ENCODE results near the gene ABCC3.
A peak's percentile ranks its signal among the peaks of the same experiment; 100 is the strongest.

DNA sequence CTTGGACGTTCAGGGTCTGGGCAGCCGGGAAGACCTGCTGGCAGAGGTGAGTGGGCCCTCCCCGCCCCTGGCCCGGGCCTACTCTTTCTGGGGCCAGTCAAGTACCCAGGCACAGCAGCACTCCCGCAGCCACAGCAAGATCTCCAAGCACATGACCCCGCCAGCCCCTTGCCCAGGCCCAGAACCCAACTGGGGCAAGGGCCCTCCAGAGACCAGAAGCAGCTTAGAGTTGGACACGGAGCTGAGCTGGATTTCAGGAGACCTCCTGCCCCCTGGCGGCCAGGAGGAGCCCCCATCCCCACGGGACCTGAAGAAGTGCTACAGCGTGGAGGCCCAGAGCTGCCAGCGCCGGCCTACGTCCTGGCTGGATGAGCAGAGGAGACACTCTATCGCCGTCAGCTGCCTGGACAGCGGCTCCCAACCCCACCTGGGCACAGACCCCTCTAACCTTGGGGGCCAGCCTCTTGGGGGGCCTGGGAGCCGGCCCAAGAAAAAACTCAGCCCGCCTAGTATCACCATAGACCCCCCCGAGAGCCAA, 8.6 kb upstream of the ABCC3 start:
- TF ChIP-seq, protein P1, sequence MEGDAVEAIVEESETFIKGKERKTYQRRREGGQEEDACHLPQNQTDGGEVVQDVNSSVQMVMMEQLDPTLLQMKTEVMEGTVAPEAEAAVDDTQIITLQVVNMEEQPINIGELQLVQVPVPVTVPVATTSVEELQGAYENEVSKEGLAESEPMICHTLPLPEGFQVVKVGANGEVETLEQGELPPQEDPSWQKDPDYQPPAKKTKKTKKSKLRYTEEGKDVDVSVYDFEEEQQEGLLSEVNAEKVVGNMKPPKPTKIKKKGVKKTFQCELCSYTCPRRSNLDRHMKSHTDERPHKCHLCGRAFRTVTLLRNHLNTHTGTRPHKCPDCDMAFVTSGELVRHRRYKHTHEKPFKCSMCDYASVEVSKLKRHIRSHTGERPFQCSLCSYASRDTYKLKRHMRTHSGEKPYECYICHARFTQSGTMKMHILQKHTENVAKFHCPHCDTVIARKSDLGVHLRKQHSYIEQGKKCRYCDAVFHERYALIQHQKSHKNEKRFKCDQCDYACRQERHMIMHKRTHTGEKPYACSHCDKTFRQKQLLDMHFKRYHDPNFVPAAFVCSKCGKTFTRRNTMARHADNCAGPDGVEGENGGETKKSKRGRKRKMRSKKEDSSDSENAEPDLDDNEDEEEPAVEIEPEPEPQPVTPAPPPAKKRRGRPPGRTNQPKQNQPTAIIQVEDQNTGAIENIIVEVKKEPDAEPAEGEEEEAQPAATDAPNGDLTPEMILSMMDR (IDR thresholded peaks at IDR 0.05): peak in 5 of 7 experiments; percentile 59 to 78 (median 62)
- TF ChIP-seq POLR2AphosphoS5 (IDR thresholded peaks at IDR 0.05) (peak in 1 of 3 donors; percentile 42), POLR2A (IDR thresholded peaks at IDR 0.05) (no peak)

Data from stomach (tissue), 4 donors.